Subcutaneous adipose tissue (tissue), 4 donors: ENCODE results near the gene MGA. TPM values are rescaled to one million over a fixed set of nuclear protein-coding genes. Genes with fewer than 3 reads are reported as not detected.

Experiments used
- CTCF ChIP-seq: fragments of 450-650 bp; IDR thresholded peaks from one replicate; pipeline ENCODE4 v1.5.1; 2016; ENCODE audit warnings: low read depth, mild to moderate bottlenecking, control low read depth, antibody characterized with exemption, moderate library complexity
- total RNA-seq, 4 donors: library from RNA; depleted of rRNA; stranded (reverse); fragments of >200 nt; gene quantifications; one replicate each; pipeline ENCODE4 v1.1.0, GENCODE V29; 2016

Gene MGA
- total RNA-seq, 4 donors from 2014 or later: 29.1 to 43.4 (median 33.3) TPM

DNA sequence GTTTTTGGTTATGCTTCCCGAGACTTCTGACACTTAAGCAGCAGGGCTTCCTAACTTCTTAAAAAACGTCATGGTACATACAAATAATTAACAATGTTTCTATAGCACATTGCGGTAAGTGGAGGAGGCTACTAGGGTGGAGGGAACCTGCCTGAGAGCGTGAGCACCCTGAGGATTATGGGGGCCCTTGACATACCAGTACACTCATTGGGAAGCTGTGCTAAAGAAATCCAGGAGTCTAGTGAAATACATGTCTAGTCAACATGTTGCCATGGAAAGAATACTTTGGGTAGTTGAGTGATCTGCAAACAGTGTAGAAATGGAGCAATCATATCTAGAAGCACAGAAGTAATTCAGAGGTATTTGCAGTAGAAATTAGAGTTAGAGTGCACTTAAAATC is 74.8 kb downstream of the MGA start:
- no peak for TF ChIP-seq CTCF

GRCh38 chr15:41746802-41747201 is 86.6 kb downstream of the MGA start:
- no peak for TF ChIP-seq CTCF

GRCh38 chr15:41756198-41756597 is 96.0 kb downstream of the MGA start:
- TF ChIP-seq CTCF: no peak

DNA sequence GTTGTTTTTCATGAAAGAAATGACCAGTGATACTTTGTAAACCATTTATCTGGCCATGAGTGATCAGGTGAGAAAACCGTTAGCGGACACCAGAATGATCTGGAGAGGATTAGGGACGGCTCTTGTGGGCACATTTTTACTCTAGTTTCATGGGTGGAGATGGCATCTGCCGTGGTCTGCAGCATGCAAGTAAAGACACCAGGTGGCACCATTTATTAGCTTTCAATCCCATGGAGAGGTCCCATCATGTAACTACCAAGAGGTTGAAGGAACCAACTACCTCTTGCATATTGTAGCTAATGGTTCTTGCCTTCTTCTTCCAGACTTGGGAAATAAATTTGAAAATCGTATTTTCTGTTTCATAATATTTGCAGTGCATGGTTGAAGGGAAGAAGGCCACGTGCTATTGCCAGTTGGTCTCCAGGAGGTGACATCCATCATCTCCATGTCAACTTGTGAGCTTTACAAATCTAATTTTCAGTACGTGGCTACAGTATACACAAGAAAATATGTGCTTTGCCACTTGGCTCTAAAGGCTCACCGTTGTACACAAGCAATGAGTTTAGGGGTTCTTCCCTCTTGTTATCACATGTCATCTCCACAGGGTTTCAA is 112.6 kb downstream of the MGA start:
- TF ChIP-seq CTCF: no peak

DNA sequence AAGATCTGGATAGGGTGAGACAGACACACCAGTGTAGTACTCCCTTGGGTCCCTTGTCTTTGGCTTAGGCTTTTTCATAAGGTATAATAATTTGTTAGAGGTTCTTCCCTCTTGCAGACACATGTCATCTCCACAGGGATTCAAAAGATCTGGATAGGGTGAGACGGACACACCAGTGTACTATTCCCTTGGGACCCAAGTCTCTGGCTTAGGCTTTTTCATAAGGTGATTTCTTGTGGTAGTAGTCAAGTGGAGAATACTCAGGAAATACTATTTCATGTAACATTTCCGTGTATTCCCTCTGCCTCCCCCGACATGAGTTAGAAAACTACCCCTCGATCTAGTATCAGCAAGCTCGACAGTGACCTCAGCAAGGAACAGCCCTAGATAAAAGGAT is 113.1 kb downstream of the MGA start:
- no peak for TF ChIP-seq CTCF

GRCh38 chr15:41773729-41774061 is 113.5 kb downstream of the MGA start:
- TF ChIP-seq CTCF: no peak

- TF ChIP-seq CTCF: no peak
Observed at GRCh38 chr15:41774062-41774881, 114.1 kb downstream of the MGA start, which contains the start of gene MAPKBP1. MAPKBP1 (plus strand) TSS chr15:41774484; CDS start chr15:41775276, 792 bp downstream.
